Ishikawa (cell line): ENCODE measurements around the gene SMYD3.

ENCODE experiments used
- CEBPB ChIP-seq: IDR thresholded peaks from 2 replicates; pipeline ENCODE4 v1.6.1; 2012
- CREB1 ChIP-seq: IDR thresholded peaks from 2 replicates; pipeline ENCODE4 v1.6.1; 2012; ENCODE audit warnings: low read depth
- EGR1 ChIP-seq: IDR thresholded peaks from 2 replicates; pipeline ENCODE4 v1.6.1; 2012
- EP300 ChIP-seq: IDR thresholded peaks from 2 replicates; pipeline ENCODE4 v1.6.1; 2012; ENCODE audit warnings: borderline replicate concordance
- FOXM1 ChIP-seq: IDR thresholded peaks from 2 replicates; pipeline ENCODE4 v1.6.1; 2012; ENCODE audit warnings: low read depth, borderline replicate concordance
- NFIC ChIP-seq: IDR thresholded peaks from 2 replicates; pipeline ENCODE4 v1.6.1; 2012
- RAD21 ChIP-seq: IDR thresholded peaks from 2 replicates; pipeline ENCODE4 v1.6.1; 2012; ENCODE audit warnings: low read depth
- TAF1 ChIP-seq: IDR thresholded peaks from 2 replicates; pipeline ENCODE4 v1.6.1; 2012; ENCODE audit warnings: low read depth, mild to moderate bottlenecking
- TCF12 ChIP-seq: IDR thresholded peaks from 2 replicates; pipeline ENCODE4 v1.6.1; 2012; ENCODE audit warnings: low read depth
- TEAD4 ChIP-seq: IDR thresholded peaks from 2 replicates; pipeline ENCODE4 v1.6.1; 2012
- YY1 ChIP-seq: IDR thresholded peaks from 2 replicates; pipeline ENCODE4 v1.6.1; 2012; ENCODE audit warnings: low read depth
- ZBTB7A ChIP-seq: IDR thresholded peaks from 2 replicates; pipeline ENCODE4 v1.6.1; 2012; ENCODE audit warnings: low read depth
- TF ChIP-seq, protein P1 (sequence below): IDR thresholded peaks from 2 replicates; pipeline ENCODE4 v1.6.1; 2012
- TF ChIP-seq, protein P2 (sequence below): IDR thresholded peaks from 2 replicates; pipeline ENCODE4 v1.6.1; 2012; ENCODE audit warnings: low read depth, mild to moderate bottlenecking
- TF ChIP-seq, protein P3 (sequence below): IDR thresholded peaks from 2 replicates; pipeline ENCODE4 v1.6.1; 2012

Gene SMYD3

DNA sequence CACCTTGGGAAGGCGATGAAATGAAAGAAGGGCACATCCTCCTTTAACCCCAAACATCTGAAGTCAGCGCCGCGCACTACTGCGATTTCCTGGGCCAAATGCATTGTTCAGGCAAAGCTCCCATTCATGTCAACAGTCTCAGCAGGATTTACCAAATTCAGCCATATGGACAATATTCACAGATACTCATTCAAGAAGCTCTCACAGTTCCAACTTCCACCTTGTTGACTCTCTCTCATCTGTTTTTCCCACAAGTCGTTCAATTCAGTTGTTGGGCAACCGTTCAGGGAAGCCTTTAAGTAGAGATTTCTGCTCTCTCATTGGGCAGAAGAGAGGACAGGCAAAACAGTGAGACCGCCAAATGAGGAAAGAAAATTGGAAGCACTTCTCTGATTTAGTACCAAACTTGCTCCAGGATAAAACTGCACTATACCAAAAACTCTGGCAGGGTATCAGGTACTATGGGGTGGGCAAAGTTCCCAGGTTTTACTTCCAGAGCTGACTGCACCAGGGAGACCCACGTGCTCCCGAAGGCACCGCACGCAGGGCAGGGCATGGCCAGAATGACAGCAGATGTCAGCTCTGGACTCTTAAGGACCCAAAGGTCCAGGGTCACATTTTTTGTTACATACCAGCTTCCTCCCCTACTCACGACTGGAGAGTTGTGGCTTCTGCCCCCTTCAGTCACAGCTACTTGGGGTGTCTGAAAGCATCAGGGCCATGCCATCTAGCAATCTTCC lies 683.5 kb downstream of the SMYD3 start:
- TF ChIP-seq, protein P1, sequence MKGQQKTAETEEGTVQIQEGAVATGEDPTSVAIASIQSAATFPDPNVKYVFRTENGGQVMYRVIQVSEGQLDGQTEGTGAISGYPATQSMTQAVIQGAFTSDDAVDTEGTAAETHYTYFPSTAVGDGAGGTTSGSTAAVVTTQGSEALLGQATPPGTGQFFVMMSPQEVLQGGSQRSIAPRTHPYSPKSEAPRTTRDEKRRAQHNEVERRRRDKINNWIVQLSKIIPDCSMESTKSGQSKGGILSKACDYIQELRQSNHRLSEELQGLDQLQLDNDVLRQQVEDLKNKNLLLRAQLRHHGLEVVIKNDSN = no peak
- no peak for TF ChIP-seq TCF12
- no peak for TF ChIP-seq RAD21
- no peak for TF ChIP-seq TEAD4
- TF ChIP-seq, protein P2, sequence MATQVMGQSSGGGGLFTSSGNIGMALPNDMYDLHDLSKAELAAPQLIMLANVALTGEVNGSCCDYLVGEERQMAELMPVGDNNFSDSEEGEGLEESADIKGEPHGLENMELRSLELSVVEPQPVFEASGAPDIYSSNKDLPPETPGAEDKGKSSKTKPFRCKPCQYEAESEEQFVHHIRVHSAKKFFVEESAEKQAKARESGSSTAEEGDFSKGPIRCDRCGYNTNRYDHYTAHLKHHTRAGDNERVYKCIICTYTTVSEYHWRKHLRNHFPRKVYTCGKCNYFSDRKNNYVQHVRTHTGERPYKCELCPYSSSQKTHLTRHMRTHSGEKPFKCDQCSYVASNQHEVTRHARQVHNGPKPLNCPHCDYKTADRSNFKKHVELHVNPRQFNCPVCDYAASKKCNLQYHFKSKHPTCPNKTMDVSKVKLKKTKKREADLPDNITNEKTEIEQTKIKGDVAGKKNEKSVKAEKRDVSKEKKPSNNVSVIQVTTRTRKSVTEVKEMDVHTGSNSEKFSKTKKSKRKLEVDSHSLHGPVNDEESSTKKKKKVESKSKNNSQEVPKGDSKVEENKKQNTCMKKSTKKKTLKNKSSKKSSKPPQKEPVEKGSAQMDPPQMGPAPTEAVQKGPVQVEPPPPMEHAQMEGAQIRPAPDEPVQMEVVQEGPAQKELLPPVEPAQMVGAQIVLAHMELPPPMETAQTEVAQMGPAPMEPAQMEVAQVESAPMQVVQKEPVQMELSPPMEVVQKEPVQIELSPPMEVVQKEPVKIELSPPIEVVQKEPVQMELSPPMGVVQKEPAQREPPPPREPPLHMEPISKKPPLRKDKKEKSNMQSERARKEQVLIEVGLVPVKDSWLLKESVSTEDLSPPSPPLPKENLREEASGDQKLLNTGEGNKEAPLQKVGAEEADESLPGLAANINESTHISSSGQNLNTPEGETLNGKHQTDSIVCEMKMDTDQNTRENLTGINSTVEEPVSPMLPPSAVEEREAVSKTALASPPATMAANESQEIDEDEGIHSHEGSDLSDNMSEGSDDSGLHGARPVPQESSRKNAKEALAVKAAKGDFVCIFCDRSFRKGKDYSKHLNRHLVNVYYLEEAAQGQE = no peak
- no peak for TF ChIP-seq ZBTB7A
- TF ChIP-seq EP300 = no peak

DNA sequence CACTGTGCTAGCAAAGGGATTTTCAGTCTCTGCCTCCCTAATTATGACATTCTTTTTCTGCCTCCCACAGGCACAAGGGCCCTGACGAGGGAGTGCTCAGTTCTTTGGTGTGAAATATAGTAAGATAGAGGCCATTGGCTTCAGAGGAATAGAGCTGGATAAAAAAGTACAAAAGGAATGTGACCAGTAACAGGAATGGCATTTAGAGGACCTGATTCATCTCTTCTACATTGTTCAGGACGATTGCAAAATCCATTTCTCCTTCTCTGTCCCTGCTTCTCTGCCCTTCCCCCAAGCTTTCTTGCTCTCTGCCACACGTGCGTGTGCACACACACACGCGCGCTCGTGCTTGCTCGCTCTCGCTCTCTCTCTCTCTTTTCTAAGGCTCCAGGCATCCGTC lies 684.1 kb downstream of the SMYD3 start:
- peak; percentile 74; the same call in 1 of the 2 replicates for TF ChIP-seq TEAD4
- TF ChIP-seq, protein P1 = no peak
- peak; percentile 93 for TF ChIP-seq CEBPB

DNA sequence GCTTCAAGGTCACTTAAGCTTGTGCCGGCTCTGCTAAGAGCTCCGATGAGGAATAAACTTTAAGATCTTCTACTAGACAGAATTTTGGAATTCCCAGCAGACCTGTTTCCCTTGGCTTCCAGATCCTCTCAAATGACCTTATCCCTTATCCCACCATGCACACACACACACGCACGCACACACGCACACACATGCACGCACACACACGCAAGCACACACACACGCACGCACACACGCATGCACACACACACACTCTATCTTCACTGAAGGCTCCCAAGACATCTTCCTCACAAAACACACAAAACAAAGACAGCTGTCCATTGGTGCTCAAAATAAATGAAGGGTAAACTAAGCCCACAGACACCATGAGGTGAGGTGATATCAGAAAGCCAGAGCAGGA lies 692.4 kb downstream of the SMYD3 start:
- no peak for TF ChIP-seq TCF12
- TF ChIP-seq RAD21 = no peak
- TF ChIP-seq, protein P1 = no peak
- no peak for TF ChIP-seq NFIC
- no peak for TF ChIP-seq FOXM1
- TF ChIP-seq, protein P3, sequence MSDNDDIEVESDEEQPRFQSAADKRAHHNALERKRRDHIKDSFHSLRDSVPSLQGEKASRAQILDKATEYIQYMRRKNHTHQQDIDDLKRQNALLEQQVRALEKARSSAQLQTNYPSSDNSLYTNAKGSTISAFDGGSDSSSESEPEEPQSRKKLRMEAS = no peak
- TF ChIP-seq ZBTB7A = no peak
- no peak for TF ChIP-seq TEAD4
- no peak for TF ChIP-seq EP300
- TF ChIP-seq CEBPB = no peak
- TF ChIP-seq EGR1 = no peak
- no peak for TF ChIP-seq CREB1
- no peak for TF ChIP-seq TAF1
- TF ChIP-seq, protein P2 = no peak
- TF ChIP-seq YY1 = no peak

DNA sequence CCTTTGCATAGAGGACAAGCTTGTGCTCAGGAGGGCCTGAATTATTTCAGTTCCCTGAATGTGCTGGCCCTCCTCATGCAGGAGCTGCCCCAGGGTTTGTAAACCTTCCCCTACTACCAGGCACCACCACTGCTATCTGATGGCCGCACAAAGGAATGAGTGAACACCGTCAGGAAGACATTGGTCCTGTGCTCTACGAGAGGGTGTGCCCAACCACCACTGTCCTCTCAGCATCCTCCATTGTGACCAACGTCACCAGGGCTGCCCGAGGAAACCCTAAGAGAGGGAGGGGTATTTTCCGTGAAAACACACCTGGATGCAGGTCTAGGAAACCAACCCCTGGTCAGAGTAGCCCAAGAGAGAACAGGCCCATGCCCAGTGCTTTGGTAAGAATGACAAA lies 694.8 kb downstream of the SMYD3 start:
- TF ChIP-seq TEAD4 (no peak), NFIC (no peak), RAD21 (no peak), TCF12 (no peak), CEBPB (no peak), EGR1 (no peak), YY1 (no peak), FOXM1 (no peak), EP300 (no peak), CREB1 (no peak)
- TF ChIP-seq, protein P3 = no peak
- TF ChIP-seq, protein P1 = no peak
- TF ChIP-seq, protein P2 = no peak
